HCT116 (cell line): ENCODE results near the gene FLVCR1.

Source experiments
- ATF3 ChIP-seq: IDR thresholded peaks from 2 replicates; pipeline ENCODE4 v1.6.1; 2012
- CBX3 ChIP-seq: IDR thresholded peaks from 2 replicates; pipeline ENCODE4 v1.6.1; 2012; ENCODE audit warnings: low read depth
- CEBPB ChIP-seq: IDR thresholded peaks from 2 replicates; pipeline ENCODE4 v1.6.1; 2012; ENCODE audit warnings: low read depth
- CTCF ChIP-seq, 3 experiments: fragments of 200-600 bp in 1 of 3; sonication (generic) in 1 of 3; IDR thresholded peaks in 2 of 3; conservative IDR thresholded peaks in 1 of 3; 2 replicates each; pipeline ENCODE4 v1.5.1; 2012 to 2017; ENCODE audit warnings: low read depth in 2 of 3, low read length in 2 of 3, antibody characterized with exemption in 1 of 3, borderline replicate concordance in 1 of 3, control low read depth in 1 of 3, mild to moderate bottlenecking in 1 of 3, mixed read lengths in 1 of 3, mixed run types in 1 of 3, moderate library complexity in 1 of 3; ENCODE audit not compliant: insufficient read depth in 1 of 3
- EGR1 ChIP-seq: IDR thresholded peaks from 2 replicates; pipeline ENCODE4 v1.6.1; 2012; ENCODE audit warnings: low read depth
- EZH2 ChIP-seq: fragments of 200-600 bp; sonication (generic); IDR thresholded peaks from 2 replicates; pipeline ENCODE4 v1.6.1; 2017; ENCODE audit warnings: antibody characterized with exemption, mixed run types
- MAX ChIP-seq: IDR thresholded peaks from 2 replicates; pipeline ENCODE4 v1.6.1; 2012
- POLR2A ChIP-seq: IDR thresholded peaks from 2 replicates; pipeline ENCODE4 v1.7.0; 2011; ENCODE audit warnings: borderline replicate concordance; ENCODE audit not compliant: insufficient read depth, insufficient read length; ENCODE audit errors: extremely low read depth
- RAD21 ChIP-seq: IDR thresholded peaks from 2 replicates; pipeline ENCODE4 v1.6.1; 2012; ENCODE audit warnings: low read depth, mild to moderate bottlenecking
- REST ChIP-seq: IDR thresholded peaks from 2 replicates; pipeline ENCODE4 v1.6.1; 2012; ENCODE audit warnings: low read depth
- SIN3A ChIP-seq: IDR thresholded peaks from 2 replicates; pipeline ENCODE4 v1.6.1; 2012; ENCODE audit warnings: low read depth
- SP1 ChIP-seq: IDR thresholded peaks from 2 replicates; pipeline ENCODE4 v1.6.1; 2012; ENCODE audit warnings: low read depth
- TCF7L2 ChIP-seq: IDR thresholded peaks from 2 replicates; pipeline ENCODE4 v1.7.0; 2011; ENCODE audit warnings: borderline replicate concordance, inconsistent platforms; ENCODE audit not compliant: insufficient read depth, insufficient read length; ENCODE audit errors: extremely low read depth
- YY1 ChIP-seq: IDR thresholded peaks from 2 replicates; pipeline ENCODE4 v1.6.1; 2011; ENCODE audit warnings: low read length, low read depth, moderate library complexity, mild to moderate bottlenecking; ENCODE audit not compliant: insufficient replicate concordance; ENCODE audit errors: extremely low read depth

- no peak for TF ChIP-seq CEBPB
- no peak for TF ChIP-seq CTCF (IDR thresholded peaks at IDR 0.05 in 2 of 3, conservative IDR thresholded peaks at IDR 0.05 in 1 of 3; ENCODE audit: borderline replicate concordance in 1 of 3, insufficient read depth in 1 of 3, low read depth in 2 of 3, low read length in 2 of 3)
- TF ChIP-seq TCF7L2, result no peak
- no peak for TF ChIP-seq CBX3
- TF ChIP-seq POLR2A, result no peak
- no peak for TF ChIP-seq EZH2
- TF ChIP-seq REST, result no peak
- no peak for TF ChIP-seq RAD21
- TF ChIP-seq EGR1, result no peak
- TF ChIP-seq YY1, result no peak
- TF ChIP-seq SIN3A, result no peak
- no peak for TF ChIP-seq MAX
- TF ChIP-seq SP1, result no peak
- no peak for TF ChIP-seq ATF3
Measured at GRCh38 chr1:212918824-212919223, 60.7 kb downstream of the FLVCR1 start.
